HEK293 (cell line): ENCODE results near the gene ZNF232.

Experiments used
- CTCF ChIA-PET: fragments of 350-600 bp; formaldehyde crosslinking; extraction: SDS; loops from one replicate; lab custom pipeline; 2021; ENCODE audit warnings: antibody characterized with exemption; lab: Yijun Ruan, JAX
- POLR2A ChIA-PET: fragments of 300-600 bp; formaldehyde crosslinking; extraction: SDS; loops from one replicate; lab custom pipeline; 2020; ENCODE audit warnings: antibody characterized with exemption, inconsistent platforms; lab: Yijun Ruan, JAX
- H3K27ac ChIP-seq: fragments of 200-500 bp; sonication (Bioruptor generic); 2 replicates; pipeline ENCODE4 v1.5.1; 2014; ENCODE audit warnings: low read depth, low read length, control low read depth, inconsistent platforms; ENCODE audit errors: extremely low read depth
- H3K36me3 ChIP-seq, 2 experiments: fragments of 200-500 bp in 1 of 2; sonication (Bioruptor generic) in 1 of 2; 1 replicate in 1 of 2; 2 replicates in 1 of 2; pipeline ENCODE4 v1.5.1; 2014 to 2017; ENCODE audit warnings: inconsistent platforms in 2 of 2, low read length in 2 of 2; ENCODE audit not compliant: control insufficient read depth in 2 of 2, insufficient read depth in 1 of 2
- H3K4me1 ChIP-seq: fragments of 200-500 bp; sonication (Bioruptor generic); 2 replicates; pipeline ENCODE4 v1.5.1; 2014; ENCODE audit warnings: mild to moderate bottlenecking, low read length, inconsistent platforms; ENCODE audit not compliant: control insufficient read depth, insufficient read depth
- H3K4me3 ChIP-seq: 2 replicates; pipeline ENCODE4 v1.5.1; 2011; ENCODE audit warnings: low read depth, mild to moderate bottlenecking, control low read depth, low read length, moderate library complexity
- H3K9me3 ChIP-seq: fragments of 200-500 bp; sonication (Bioruptor generic); 2 replicates; pipeline ENCODE4 v1.5.1; 2014; ENCODE audit warnings: low read depth, low read length, inconsistent platforms; ENCODE audit not compliant: control insufficient read depth, insufficient read depth
- GLI2 ChIP-seq: fragments of 450-650 bp; formaldehyde crosslinking; IDR thresholded peaks from 2 replicates; pipeline ENCODE4; 2017; ENCODE audit warnings: missing biosample characterization, missing genetic modification characterization, low read depth, borderline replicate concordance
- GLIS1 ChIP-seq: fragments of 450-650 bp; formaldehyde crosslinking; IDR thresholded peaks from 2 replicates; pipeline ENCODE4 v1.5.1; 2016; ENCODE audit warnings: missing biosample characterization, missing genetic modification characterization
- GLIS2 ChIP-seq: fragments of 450-650 bp; formaldehyde crosslinking; IDR thresholded peaks from 2 replicates; pipeline ENCODE4 v1.5.1; 2016; ENCODE audit warnings: missing biosample characterization, missing genetic modification characterization
- MYNN ChIP-seq: fragments of 450-650 bp; formaldehyde crosslinking; IDR thresholded peaks from 2 replicates; pipeline ENCODE4 v1.5.1; 2016; ENCODE audit warnings: missing biosample characterization, missing genetic modification characterization, borderline replicate concordance
- SP2 ChIP-seq: fragments of 450-650 bp; formaldehyde crosslinking; IDR thresholded peaks from 2 replicates; pipeline ENCODE4 v1.5.1; 2016; ENCODE audit warnings: missing biosample characterization, missing genetic modification characterization
- YY1 ChIP-seq: fragments of 450-650 bp; formaldehyde crosslinking; IDR thresholded peaks from 2 replicates; pipeline ENCODE4 v1.5.1; 2018; ENCODE audit warnings: missing biosample characterization, missing genetic modification characterization
- ZBTB17 ChIP-seq: fragments of 450-650 bp; formaldehyde crosslinking; IDR thresholded peaks from 2 replicates; pipeline ENCODE4 v1.5.1; 2016; ENCODE audit warnings: missing biosample characterization, missing genetic modification characterization
- ZFP41 ChIP-seq: fragments of 450-650 bp; formaldehyde crosslinking; IDR thresholded peaks from 2 replicates; pipeline ENCODE4 v1.5.1; 2016; ENCODE audit warnings: missing biosample characterization, missing genetic modification characterization, borderline replicate concordance
- ZNF133 ChIP-seq: fragments of 450-650 bp; formaldehyde crosslinking; IDR thresholded peaks from 2 replicates; pipeline ENCODE4 v1.5.1; 2016; ENCODE audit warnings: missing biosample characterization, missing genetic modification characterization
- ZNF138 ChIP-seq: fragments of 450-650 bp; formaldehyde crosslinking; IDR thresholded peaks from 2 replicates; pipeline ENCODE4 v1.5.1; 2016; ENCODE audit warnings: missing biosample characterization, missing genetic modification characterization, borderline replicate concordance
- ZNF184 ChIP-seq: fragments of 450-650 bp; IDR thresholded peaks from 2 replicates; pipeline ENCODE4 v1.5.1; 2018; ENCODE audit warnings: missing biosample characterization, mild to moderate bottlenecking, missing genetic modification characterization
- ZNF221 ChIP-seq: fragments of 450-650 bp; formaldehyde crosslinking; IDR thresholded peaks from 2 replicates; pipeline ENCODE4 v1.5.1; 2017; ENCODE audit warnings: missing biosample characterization, missing genetic modification characterization, borderline replicate concordance
- ZNF335 ChIP-seq: fragments of 450-650 bp; formaldehyde crosslinking; conservative IDR thresholded peaks from 2 replicates; pipeline ENCODE4 v1.5.1; 2016; ENCODE audit warnings: missing biosample characterization, missing genetic modification characterization
- ZNF423 ChIP-seq: fragments of 450-650 bp; formaldehyde crosslinking; IDR thresholded peaks from 2 replicates; pipeline ENCODE4 v1.5.1; 2016; ENCODE audit warnings: missing biosample characterization, missing genetic modification characterization
- ZNF549 ChIP-seq: fragments of 450-650 bp; IDR thresholded peaks from 2 replicates; pipeline ENCODE4 v1.5.1; 2018; ENCODE audit warnings: missing biosample characterization, missing genetic modification characterization, mild to moderate bottlenecking, inconsistent platforms, moderate library complexity
- ZNF560 ChIP-seq: fragments of 450-650 bp; formaldehyde crosslinking; IDR thresholded peaks from 2 replicates; pipeline ENCODE4 v1.5.1; 2017; ENCODE audit warnings: missing biosample characterization, missing genetic modification characterization, borderline replicate concordance
- ZNF623 ChIP-seq: fragments of 450-650 bp; formaldehyde crosslinking; IDR thresholded peaks from 2 replicates; pipeline ENCODE4 v1.5.1; 2016; ENCODE audit warnings: missing biosample characterization, missing genetic modification characterization
- ZNF629 ChIP-seq: fragments of 450-650 bp; formaldehyde crosslinking; IDR thresholded peaks from 2 replicates; pipeline ENCODE4 v1.5.1; 2017; ENCODE audit warnings: missing biosample characterization, missing genetic modification characterization
- ZNF654 ChIP-seq: fragments of 450-650 bp; formaldehyde crosslinking; IDR thresholded peaks from 2 replicates; pipeline ENCODE4 v1.5.1; 2016; ENCODE audit warnings: low read depth, missing biosample characterization, missing genetic modification characterization
- ZNF658 ChIP-seq: fragments of 450-650 bp; formaldehyde crosslinking; IDR thresholded peaks from 2 replicates; pipeline ENCODE4; 2016; ENCODE audit warnings: missing biosample characterization, missing genetic modification characterization
- ZNF747 ChIP-seq: fragments of 450-650 bp; formaldehyde crosslinking; IDR thresholded peaks from 2 replicates; pipeline ENCODE4 v1.5.1; 2016; ENCODE audit warnings: missing biosample characterization, missing genetic modification characterization
- ZNF843 ChIP-seq: fragments of 450-650 bp; formaldehyde crosslinking; IDR thresholded peaks from 2 replicates; pipeline ENCODE4 v1.5.1; 2016; ENCODE audit warnings: missing biosample characterization, missing genetic modification characterization
- TF ChIP-seq, protein P1 (sequence below): fragments of 450-650 bp; formaldehyde crosslinking; IDR thresholded peaks from 2 replicates; pipeline ENCODE4 v1.5.1; 2016; ENCODE audit warnings: missing biosample characterization, missing genetic modification characterization

The ZNF232 gene

DNA sequence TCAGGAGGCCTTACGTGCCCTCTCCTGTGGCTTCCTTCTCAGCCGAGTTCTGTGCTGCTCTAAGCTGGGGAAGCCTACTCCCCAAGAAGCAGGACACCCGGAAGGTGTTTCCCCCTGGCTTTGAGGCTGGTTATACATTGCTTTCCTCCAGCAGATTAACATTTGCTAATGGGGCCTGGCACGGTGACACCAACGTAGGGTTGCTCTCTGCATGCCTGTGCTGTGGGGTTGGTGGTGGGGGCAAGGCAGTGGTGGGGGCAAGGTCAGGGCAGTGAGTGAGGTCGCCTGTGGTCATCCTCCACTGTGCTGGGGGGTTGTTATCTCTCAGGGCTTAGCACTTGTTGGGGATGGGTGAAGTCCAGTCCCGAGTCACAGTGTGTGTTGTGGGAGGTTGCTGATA, 8.4 kb upstream of the ZNF232 start:
- Histone ChIP-seq H3K4me3 (no peak overlapping the region), H3K27ac (no peak overlapping the region), H3K36me3 (no peaks in the 10 kb centered on the region)
- ChIA-PET CTCF (interaction anchor here (0.7 kb wide), 1 partner anchor 564 kb away, joined by 3 read pairs; no protein-coding TSS in a partner anchor), POLR2A (no interaction called here)
- TF ChIP-seq ZNF133 (tag by site-specific recombination) (no peak), YY1 (no peak), ZNF335 (tag by site-specific recombination) (no peak), ZNF843 (tag by site-specific recombination) (no peak), ZNF221 (no peak), ZNF549 (tag by site-specific recombination) (no peak), GLI2 (tag by site-specific recombination) (no peak), ZNF138 (no peak), SP2 (tag by site-specific recombination) (no peak), ZNF629 (tag by site-specific recombination) (no peak), ZNF747 (tag by site-specific recombination) (no peak), ZNF560 (no peak), ZNF658 (tag by site-specific recombination) (no peak), ZNF184 (tag by site-specific recombination) (no peak), GLIS1 (tag by site-specific recombination) (no peak)
- TF ChIP-seq, protein P1, sequence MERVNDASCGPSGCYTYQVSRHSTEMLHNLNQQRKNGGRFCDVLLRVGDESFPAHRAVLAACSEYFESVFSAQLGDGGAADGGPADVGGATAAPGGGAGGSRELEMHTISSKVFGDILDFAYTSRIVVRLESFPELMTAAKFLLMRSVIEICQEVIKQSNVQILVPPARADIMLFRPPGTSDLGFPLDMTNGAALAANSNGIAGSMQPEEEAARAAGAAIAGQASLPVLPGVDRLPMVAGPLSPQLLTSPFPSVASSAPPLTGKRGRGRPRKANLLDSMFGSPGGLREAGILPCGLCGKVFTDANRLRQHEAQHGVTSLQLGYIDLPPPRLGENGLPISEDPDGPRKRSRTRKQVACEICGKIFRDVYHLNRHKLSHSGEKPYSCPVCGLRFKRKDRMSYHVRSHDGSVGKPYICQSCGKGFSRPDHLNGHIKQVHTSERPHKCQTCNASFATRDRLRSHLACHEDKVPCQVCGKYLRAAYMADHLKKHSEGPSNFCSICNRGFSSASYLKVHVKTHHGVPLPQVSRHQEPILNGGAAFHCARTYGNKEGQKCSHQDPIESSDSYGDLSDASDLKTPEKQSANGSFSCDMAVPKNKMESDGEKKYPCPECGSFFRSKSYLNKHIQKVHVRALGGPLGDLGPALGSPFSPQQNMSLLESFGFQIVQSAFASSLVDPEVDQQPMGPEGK (tag by site-specific recombination), result no peak
- TF ChIP-seq, all 188 proteins: peak for 0
- H3K4me1 ChIP-seq, result no peaks in the 10 kb centered on the region
- no peaks in the 10 kb centered on the region for H3K9me3 ChIP-seq

DNA sequence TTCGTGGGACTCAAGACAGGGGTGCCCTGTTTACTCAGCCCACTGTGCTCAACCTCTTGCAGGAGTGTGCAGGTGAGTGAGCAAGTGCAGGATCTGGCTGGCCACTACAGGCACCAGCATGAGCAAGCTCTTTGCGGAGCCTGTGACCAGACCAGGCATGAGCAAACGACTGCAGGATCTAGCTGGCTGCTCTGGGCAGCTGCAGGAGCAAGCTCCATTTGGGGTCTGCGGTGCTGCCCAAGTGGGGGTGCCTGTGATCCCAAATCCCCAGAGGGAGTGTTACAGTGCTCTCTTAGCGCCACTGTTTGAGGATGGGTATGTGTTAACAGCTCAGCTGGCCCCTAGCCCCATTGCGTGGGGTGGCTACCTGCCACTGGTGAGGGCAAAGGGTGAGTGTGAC, 6.5 kb upstream of the ZNF232 start:
- Histone ChIP-seq H3K4me3 (no peak overlapping the region), H3K27ac (no peak overlapping the region), H3K36me3 (peaks cover 0 to 11% of the 10 kb centered on the region in 2 experiments; a peak in 2 of 3 replicates), H3K4me1 (no peaks in the 10 kb centered on the region), H3K9me3 (no peaks in the 10 kb centered on the region)
- no peak for TF ChIP-seq ZNF423 (tag by site-specific recombination)
- TF ChIP-seq ZBTB17 (tag by site-specific recombination), result peak; percentile 71
- POLR2A ChIA-PET, result no interaction called here
- CTCF ChIA-PET, result no interaction called here

DNA sequence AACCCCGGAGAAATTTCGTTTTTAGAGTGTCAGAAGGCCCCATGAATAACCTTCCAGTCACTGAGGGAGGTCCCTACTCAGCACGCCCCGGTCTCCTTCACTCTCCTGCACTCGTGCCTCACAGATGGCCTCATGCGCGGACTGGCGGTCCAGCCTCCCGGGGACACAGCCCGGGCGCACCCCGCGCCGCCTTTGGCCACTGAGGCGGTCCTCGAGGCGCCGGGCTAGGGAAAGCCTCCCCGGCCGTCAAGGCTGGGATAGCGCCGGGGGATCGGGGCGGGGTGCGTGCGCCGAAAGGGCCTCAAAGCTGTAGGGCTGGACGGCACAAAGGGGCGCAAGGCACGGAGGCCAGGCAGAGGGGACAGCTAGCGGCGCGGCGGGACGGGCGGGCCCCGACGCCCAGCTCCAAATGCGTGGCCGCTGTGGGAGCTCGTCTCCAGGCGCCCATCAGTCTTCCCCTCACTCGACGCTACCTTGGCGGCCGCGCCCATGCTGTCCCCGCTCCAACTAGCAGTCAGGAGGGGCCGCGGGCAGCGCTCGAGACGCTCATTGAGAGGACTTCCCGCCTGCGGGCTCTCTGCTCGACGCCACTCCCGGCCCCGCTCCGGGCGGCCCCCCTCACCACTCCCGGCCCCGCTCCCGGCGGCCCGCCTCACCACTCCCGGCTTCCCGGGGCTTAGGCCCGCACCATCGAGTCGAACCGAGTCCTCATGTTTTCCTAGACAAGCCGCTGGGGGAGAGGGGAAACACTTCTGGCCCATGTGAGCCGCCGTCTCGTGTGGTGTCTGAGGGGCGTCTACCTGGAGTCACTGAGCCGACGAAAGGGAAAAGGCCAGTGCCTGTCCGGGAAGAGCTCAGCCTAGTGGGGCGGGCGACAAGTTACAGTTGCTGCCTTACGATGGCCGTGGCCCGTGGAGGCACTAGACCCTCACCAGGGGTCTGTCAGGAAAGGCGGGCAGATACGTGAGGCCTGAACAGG, 4.3 kb upstream of the ZNF232 start, which contains the start of gene USP6:
Gene USP6 (plus strand): TSS at position 360 of the 979 bp plus-strand sequence. CDS start 14,336 bp downstream, outside the sequence.
- Histone ChIP-seq H3K9me3 (no peaks in the 10 kb centered on the region), H3K27ac (no peak within 1 kb of the TSS), H3K36me3 (peaks cover 0 to 14% of the 10 kb centered on the region in 2 experiments; a peak in 2 of 3 replicates), H3K4me1 (no peaks in the 10 kb centered on the region), H3K4me3 (no peak within 1 kb of the TSS)
- CTCF ChIA-PET, result no interaction called here
- no peak for TF ChIP-seq ZFP41 (tag by site-specific recombination)
- TF ChIP-seq ZNF623, result no peak
- no peak for TF ChIP-seq MYNN (tag by site-specific recombination)
- TF ChIP-seq GLIS2 (tag by site-specific recombination), result no peak
- TF ChIP-seq ZNF747 (tag by site-specific recombination), result no peak
- no peak for TF ChIP-seq ZNF654 (tag by site-specific recombination)
- POLR2A ChIA-PET, result no interaction called here
